Activated CD4-positive, alpha-beta T cell treated with anti-CD3 and anti-CD28 coated beads, Interleukin-2, amount 50 U/mL, for 24 hours (primary cell): ENCODE measurements around the gene CC2D1A.

Source experiments
- DNase-seq, 2 donors: peaks; one replicate each; pipeline ENCODE4 v3.0.0-alpha.2; 2020; ENCODE audit warnings: low read depth in 1 of 2, low spot score in 1 of 2

Gene CC2D1A

DNA sequence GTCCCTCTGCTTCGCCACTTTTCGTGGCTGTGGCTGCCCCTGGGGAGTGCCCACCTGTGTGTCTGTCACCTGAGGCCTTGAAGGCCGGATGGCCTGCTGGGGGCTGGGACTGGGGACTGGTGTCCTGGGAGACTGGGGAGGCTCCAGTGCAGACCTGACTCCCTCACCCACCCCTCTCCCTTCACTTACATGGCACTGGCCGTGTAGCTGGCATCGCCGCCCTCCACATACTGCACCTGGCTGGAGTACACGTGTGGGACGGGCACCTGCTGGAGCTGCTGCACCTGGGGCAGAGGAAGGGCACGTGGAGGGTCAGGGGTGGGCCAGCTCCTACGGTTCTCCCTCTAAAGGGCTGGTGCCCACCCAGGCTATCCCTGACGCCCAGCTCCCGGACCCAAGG, 71.8 kb downstream of the CC2D1A start:
- no peak for DNase-seq

DNA sequence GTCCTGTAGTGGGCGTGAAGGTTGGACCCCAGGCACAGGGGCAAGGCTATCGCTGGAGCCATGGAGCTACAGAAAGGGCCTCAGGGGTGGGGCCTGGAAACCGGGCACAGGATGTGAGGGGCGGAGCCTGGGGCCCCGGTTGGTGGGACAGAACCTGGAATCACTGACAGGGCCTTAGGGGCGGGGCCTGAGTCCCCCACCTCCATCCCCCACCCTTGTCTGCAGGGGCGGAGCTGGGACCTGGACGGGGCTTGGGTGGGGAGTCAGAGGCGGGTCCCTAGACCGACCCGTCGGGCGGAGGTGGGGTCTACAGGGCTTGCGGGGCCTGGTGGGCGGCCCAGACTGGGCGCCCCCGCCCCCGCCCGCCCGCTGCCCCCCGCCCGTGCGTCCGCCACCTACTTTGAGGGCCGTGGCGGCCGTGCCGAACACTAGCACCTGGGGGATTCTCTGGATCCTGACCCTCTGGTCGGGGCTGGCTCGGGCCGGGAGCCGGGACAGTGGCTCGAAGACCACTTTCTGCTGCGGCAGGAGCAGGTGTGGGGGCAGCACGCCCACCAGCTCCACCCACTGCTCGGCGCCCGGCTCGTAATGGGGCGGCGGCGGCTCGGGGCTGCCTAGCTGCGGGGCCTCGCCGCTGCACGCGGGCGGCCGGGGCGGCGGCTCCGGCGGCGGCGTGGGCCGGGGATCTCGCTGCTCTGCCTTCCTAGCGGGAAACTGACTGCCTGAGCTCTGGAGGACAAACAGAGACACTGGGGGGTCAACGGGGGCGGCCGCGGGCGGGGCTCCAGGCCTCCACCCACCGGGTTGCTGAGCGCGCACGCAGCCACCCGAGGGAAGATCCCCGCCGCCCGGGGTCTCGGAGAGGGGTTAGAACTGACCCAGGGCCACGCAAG, 72.6 kb downstream of the CC2D1A start:
- no peak for DNase-seq

DNA sequence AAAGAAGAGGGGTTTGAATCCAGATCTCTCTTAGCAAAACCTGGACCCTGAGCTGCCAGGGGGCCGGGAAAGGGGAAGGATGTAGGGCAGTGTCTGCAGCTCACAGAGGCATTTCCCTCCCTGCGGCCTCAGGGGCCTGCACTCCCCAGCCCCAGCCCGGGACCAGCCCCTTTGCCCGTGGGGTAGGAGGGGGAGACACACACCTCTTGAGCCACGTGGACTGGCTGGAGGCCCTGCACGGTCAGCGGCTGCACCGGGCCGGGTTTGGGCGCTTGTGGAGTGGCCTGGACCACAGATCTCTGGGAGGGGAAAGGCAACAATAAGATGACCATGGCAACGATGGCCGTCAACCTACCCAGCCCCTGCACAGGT, 73.2 kb downstream of the CC2D1A start:
- DNase-seq: no peak

DNA sequence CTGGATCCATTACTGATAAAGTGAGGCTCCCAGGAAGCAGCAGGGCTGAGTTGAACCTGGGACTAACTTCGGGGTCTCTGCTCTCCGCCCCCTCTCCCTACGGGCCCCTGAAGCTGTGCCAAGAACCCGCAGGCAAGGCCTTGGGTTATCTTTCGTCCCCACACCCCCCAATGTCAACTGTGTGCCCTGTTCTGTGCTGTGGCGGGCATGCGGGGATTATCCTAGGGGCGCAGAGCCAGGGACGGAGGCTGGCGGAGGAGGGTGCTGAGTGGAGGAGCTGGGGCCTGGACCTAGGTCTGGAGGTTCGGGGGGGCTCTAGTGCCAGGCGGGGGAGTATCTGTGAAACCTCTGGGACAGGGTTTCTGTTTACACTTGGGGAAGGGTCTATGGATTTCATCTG, 73.7 kb downstream of the CC2D1A start:
- no peak for DNase-seq

DNA sequence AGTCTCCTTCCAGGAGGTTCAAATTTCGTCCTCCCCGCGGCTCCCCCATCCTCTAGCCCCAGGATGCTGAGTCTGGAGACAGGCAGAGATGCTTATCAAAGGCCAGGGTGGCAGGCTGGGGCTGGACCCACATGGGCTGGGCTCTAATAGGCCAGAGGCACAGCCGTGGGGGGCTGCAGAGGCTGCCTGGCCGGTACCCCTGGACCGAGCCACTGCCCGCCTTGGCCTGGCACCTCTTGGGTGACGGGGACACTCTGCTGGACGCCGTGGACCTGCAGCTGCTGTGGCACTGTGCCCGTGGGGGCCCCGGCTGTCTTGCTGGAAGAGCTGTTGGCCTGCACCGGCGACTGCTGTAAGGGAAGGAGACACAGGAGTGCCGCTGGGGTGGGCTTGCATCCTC, 74.3 kb downstream of the CC2D1A start:
- DNase-seq: no peak
